ENCODE measurements around the gene ALDH1L1. TPM values are rescaled to one million over a fixed set of nuclear protein-coding genes. Genes with fewer than 3 reads are reported as not detected.
"Not testable (repeated sequence)": the region's sequence is repeated elsewhere in the genome, so short reads cannot be mapped to it uniquely, and the experiment has no call there.

The ALDH1L1 gene
- total RNA-seq, 1 donor from 2014 or later, result 105 TPM

DNA sequence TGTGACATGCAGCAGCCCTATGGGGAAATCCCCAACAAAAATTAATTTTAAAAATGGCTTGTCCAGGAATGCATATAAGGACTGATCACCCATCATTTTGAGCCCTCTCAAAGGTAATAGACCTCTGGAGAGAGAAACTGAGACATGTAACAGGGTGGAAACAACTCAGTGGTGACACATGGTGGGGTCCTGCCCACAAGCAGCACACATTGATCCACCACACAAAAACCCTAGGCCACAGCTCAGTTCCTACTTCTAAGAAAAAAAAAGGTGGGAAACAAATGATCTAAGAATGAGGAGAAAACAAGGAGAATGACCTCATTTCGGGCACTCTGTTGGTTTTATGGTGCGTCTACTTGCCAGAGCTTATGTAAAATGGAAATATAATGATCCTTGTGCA, 94.5 kb downstream of the ALDH1L1 start:
- no peak for DNase-seq (ENCODE audit: low spot score)

DNA sequence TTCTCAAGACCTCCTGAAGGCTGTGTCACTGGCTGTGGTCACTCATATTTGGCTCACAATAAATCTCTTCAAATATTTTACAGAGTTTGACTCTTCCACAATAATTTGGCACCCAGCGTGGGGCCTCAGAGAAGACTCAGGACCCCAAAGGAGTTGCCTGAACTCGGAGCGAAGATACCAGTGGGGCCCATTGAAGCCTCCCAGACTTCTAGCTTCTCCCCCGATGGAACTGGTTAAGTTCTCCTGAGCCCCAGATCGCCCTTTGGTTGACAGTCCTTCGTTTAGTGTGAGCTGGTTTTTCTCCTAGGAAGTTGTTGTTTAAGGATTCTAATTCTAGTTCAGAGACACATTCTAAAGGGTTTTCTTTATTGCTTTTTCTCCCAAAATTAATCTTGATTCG, 95.1 kb downstream of the ALDH1L1 start:
- DNase-seq (ENCODE audit: low spot score), result no peak

DNA sequence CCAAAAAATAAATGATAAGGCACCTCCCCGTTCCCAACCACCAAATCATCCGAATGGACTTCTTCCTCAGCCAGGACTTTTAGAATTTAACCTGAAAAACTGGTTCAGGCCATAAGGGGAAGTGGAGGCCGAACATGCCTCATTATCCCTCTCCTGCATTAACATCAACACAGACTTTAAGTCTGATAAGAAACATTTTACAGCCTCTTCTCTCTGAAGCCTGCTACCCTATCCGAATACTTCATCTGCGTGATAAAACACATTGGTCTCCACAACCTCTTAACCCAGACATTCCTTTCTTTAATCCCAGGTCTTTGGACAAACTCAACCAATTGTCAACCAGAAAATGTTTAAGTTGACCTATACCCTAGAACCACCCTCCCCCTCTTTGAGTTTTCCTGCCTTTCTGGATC, 95.6 kb downstream of the ALDH1L1 start:
- DNase-seq (ENCODE audit: low spot score), result no peak

DNA sequence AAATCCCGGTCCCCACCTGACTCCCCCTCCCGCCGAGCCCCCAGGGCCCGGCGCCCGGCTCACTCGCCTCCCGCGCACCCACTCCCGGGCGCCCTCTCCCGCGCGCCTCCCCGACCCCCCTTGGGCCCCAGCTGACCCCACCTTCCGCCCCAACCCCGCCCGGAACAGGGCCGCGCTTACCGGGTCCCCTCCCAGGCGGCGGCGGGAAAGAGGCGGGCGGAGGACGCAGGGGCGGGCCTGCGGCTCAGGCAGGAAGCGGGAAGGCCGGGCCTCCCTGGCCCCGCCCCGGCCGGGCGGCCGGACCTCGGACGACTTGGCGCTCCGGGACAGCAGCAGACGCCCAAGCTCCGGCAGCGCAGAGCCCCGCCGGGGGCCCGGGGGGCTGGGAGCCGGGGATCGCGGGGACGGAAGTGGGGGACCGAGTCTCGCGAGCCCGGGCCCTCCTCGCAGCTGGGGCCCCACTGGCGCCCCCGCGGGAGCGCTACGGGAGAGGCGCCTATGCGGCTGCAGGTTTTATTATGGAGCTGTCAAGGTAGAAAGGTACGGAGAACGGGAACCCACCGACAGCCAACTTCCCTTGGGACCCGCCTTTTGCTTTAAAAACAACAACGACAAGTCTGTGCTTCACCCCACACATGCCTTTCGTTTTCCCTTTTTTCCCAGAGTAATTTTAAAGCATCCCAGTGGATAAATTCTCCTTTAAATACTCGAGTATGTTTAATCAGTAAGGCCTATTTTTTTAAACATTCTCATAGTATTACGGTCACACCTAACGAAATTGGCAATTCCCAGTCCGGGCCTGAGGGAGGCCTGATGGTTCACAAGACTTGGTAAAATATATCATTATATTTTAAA, 96.2 kb downstream of the ALDH1L1 start, which contains the start of gene SLC41A3:
TSS of gene SLC41A3 (minus strand) at position 212 of the 855 bp plus-strand sequence. CDS start 15,905 bp downstream, outside the sequence.
- DNase-seq (ENCODE audit: low spot score), result peak; percentile 96

DNA sequence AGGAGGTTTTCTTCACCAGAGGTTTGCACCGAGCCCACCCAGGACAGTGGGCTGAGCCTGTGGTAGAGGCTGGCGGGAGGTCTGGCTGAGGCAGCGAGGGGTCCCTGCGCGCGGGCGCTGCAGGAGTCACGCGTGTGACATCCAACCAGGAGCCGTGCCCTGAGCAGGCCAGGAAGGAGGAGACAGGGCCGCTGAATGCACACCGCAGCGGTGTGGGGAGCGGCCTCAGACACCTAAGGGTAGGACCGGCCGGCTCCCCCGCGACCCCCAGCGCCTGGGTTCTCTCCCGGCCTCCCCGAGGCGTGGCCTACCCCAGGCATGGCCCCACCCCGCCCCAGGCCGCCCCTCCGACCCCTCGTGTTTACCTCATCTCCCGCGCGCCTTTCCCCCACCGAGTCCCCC, 96.9 kb downstream of the ALDH1L1 start:
- peak; percentile 90 for DNase-seq (ENCODE audit: low spot score)

DNA sequence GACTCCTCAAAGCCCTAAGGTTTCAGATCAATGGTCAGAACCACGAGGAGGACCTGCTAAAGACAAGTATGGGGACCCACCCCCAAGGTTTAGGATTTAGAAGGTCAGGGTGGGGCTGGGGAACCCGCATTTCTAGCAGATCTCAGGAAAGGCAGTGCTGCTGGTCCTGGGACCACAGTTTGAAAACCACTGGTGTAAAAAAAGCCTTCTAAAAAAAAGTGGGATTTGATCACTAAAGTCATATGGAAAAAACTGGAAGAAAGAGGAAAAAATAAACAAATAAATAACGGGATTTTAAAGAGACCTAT, 97.3 kb downstream of the ALDH1L1 start:
- DNase-seq (ENCODE audit: low spot score), result peak; percentile 59

DNA sequence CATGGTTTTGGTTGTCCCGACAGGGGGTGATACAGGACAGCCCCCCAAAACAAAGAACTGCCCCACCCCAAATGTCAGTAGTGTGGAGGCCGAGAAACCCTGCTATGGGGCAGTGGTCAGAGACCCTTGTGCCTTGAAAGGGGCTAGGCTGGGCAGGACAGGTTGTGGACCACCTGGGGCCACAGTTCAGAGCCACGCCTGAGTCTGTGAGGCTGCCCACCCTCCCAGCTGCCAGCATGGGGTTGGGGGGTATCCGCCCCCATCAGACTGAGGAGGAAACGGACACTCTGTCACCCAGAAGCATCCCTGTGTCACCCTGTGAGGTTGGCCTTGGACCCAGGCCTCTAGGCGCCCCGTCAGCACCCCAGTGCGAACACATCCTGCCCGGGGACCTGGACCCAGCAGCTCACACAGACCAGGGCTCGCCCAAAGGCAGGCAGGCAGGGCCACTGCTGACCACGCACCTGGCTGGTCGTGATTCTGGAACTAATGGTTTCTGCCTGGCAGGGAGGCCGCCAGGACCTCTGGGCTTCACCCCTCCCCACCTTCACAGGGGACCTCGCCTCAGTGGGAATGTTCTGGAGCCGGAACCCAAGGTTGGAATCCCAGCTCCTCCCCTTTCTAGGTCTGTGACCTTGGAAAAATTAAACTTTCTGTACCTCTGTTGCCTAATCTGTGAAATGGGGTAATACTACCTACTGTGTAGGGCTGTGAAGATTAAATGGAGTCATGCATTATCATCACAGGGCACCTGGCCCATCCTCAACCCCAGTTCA, 97.8 kb downstream of the ALDH1L1 start:
- no peak for DNase-seq (ENCODE audit: low spot score)

DNA sequence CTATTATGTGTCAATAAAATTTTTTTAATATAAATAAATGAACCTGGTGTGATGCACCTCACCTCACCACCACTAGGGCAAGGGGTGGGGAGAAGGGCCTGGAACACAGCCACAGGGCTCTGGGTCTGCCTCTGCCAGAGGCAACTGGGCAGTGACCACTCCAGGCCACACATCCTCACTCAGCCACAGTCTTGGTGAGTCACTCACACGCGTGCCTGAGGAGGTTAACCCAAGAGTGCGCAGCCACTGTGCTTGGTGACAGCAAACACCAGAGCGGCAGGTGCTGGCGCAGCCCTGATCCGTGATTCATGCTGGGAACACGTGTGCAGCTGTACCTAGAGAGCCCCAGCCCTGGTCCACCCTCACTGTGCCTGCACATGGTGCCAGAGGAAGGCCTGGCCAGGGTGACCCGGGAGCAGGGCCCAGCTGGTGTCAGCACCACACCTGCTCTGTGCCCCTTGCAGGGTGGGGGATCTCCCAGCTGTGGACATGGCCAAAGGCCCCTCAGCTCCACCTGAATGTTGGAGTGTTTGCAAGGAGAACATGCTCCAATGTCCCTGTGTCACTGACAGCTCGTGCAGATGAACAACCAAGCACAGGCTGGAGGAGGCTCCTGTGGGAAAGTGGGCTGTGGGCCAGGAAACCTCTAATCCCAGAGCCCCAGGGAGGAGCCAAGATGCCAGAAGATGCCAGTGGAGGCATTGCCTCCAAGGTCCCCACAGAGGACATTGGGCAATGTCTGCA, 98.6 kb downstream of the ALDH1L1 start:
- DNase-seq (ENCODE audit: low spot score), result no peak

DNA sequence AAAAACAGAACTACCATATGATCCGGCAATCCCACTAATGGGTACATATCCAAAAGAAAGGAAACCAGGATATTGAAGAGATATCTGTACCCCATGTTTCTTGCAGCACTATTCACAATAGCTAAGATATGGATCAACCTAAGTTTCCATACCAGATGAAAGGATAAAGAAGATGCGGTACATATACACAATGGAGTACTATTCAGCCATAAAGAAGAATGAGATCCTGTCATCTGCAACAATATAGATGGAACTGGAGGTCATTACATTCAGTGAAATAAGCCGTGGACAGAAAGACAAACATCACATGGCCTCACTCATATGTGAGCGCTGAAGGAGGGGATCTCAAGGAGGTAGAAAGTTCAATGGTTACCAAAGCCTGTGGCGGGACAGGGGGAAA, 99.4 kb downstream of the ALDH1L1 start:
- no peak for DNase-seq (ENCODE audit: low spot score)

DNA sequence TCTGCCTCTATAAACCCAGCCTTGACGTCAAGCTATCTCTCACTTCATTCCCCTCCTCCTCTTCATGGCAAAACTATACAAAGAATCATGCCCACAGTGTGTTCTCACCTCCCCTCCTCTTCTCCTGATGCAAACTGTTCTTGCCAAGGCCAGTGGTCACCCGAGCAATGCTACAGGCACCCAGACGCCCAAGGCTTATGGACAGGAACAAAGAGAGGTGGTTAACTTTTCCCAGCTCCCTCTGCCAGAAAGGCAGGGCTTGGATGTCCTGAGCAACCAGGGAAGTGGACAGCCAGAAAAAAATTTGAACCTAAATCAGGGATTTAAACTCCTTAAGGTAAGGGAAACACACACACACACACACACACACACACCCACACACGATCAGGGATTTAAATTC, 101.5 kb downstream of the ALDH1L1 start:
- DNase-seq (ENCODE audit: low spot score), result no peak

DNA sequence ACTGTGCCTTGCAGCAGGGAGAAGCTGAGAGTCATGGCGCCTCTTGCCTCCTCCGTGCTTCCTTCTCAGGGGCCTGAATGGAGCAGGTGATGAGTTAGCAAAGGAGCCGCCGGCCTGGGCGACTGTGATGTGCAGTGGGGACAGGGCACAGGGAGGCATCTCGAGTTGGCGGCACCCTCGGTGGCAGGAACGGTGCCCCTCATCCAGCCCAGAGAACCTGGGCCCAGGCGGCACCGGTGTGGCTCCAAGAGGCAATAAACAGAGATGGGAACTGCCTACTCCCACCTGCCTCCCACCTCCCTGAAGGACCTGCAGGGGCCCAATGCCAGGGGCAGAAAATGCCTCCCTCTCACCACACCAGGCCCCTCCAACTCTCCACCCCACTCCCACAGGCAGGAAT, 102.6 kb downstream of the ALDH1L1 start:
- no peak for DNase-seq (ENCODE audit: low spot score)

DNA sequence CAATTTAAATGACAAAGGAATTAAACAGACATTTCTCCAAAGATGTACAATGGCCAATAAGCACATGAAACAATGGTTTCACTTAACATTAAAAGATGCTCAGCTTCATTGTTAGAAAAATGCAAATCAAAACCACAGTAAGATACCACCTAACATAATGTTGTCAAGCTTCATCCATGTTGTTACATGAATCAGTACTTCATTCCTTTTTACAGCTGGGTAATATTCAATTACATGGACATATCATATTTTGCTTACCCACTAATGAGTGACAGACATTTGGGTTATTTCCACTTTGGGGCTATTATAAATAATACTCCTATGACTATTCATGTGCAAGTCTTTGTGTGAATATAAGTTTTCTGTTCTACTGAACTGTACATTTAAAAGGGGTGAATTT, 104.2 kb downstream of the ALDH1L1 start:
- no peak for DNase-seq (ENCODE audit: low spot score)

DNA sequence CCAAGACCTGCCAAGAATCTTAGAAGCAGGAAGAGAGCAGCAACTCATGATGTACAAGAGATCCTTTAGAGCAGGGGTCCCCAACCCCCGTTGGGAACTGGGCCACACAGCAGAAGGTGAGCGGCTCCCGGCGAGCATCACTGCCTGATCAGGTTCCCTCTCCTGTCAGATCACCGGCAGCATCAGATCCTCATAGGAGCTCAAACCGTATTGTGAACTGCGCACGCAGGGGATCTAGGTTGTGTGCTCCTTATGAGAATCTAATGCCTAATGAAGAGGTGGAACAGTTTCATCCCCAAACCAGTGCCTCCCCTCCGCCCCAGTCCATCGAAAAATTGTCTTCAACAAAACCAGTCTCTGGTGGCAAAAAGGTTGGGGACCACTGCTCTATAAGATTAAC, 110.2 kb downstream of the ALDH1L1 start:
- DNase-seq (ENCODE audit: low spot score), result no peak

DNA sequence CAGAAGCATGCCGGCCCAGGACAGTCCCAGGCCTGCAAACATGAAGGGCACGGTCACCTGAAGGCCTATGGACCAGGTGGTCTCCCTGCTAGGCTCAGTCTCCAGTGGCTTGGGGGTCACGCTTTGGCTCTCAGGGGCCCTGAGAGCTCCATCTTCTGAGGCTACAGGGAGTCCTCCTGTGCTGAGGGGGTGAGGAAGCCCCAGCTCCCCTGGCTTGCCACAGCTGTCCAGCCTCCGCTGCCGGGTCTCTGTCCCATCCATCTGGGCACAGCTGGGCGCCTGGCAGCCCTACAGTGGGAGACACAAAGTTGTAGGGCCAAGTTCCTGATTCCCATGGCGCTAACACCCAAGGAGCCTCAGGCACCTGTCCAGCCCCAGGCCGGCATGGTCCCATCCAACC, 112.4 kb downstream of the ALDH1L1 start:
- DNase-seq (ENCODE audit: low spot score), result peak; percentile 73

DNA sequence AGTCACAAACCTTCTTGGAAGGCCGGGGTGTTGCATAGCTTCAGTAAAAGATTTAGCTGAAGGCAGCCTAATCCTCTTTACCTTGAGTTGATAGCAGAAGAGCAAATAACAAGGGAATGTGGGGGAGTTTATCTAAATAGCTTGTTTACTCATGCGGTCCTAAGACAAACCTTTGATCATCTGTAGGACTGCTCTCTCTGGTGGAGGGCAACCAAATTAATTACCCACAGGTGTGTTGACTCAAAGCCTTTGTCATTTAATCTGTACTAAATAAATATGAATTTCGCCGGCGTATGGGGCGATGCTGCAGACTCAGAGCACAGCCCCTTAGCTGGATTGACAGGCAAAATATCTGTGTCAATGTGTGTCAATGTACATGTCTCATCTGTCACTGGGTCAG, 113.7 kb downstream of the ALDH1L1 start:
- not testable (repeated sequence) for DNase-seq (ENCODE audit: low spot score)

DNA sequence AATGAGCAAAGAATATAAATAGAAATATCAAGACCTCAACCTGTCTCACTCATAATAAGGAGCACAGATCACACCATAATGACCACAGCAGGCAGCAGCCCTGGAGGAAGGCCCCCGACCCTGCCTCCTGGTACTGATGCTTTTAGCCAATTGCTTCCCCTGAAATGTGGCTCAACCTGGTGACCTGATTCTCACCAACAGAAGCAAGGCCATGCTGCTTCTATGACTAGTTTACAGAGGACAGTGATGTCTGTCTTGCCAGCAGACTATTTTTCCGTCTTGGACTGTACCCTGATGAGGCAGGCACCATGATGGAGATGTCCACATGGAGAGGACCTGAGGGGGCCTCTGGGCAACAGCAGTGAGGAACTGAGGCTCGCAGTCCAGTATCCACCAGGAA, 114.5 kb downstream of the ALDH1L1 start:
- DNase-seq (ENCODE audit: low spot score), result peak; percentile 73

DNA sequence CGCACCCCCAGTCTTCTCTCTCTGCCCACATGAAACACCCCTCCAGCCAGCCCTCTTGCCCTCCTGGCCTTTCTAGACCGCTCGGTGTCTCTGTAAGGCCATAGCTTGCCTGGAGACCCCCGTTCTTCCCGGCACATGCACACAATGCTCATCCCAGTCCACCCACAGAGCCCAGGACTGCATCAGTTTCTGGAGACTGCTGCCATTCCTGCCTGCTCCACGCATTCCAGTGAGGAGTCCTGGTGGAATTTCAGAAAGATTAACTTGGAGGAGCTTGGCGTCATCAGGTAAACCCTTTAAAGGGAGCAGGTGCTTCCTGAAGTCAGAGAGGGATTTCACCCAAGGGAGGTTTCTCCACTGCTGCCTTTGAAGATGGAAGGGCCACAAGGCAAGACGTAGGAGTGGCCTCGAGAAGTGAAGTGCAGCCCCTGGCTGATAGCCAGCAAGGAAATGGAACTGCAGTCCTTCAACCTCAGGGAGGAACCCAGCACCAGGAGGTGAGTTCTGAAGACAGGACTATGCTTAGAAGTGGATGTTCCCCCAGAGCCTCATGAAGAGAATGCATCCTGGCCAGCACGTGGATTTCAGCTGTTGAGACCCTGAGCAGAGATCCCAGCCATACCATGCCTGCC, 115.6 kb downstream of the ALDH1L1 start:
- peak; percentile 69 for DNase-seq (ENCODE audit: low spot score)

DNA sequence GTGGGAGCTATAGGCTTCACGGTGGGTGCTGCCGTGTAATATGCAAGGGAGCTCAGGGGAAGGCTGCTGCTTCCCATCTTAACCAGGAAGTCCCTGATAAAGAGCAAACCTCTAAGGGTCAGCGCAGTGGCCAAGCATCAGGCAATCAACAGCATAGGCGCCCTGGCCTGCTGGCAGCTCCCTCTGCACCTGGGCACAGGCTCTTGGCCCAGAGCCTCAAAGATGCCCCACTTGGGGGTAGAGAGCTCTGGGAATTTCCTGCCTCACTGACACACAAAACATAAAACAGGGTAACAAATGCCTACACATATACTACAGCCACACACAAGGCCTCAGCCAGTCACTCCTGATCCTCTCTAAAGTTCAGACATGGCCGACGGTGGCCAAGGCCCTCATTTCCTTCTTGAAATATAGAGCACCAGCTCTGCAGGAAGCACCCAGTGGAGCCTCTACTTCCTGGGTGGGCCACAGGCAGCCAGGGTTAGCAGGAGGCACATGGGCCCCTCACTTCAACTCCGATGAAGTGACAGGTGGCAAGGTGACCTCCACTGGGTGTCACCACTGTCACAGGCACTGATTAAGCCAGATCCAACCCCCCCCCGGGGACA, 116.9 kb downstream of the ALDH1L1 start:
- DNase-seq (ENCODE audit: low spot score), result no peak

DNA sequence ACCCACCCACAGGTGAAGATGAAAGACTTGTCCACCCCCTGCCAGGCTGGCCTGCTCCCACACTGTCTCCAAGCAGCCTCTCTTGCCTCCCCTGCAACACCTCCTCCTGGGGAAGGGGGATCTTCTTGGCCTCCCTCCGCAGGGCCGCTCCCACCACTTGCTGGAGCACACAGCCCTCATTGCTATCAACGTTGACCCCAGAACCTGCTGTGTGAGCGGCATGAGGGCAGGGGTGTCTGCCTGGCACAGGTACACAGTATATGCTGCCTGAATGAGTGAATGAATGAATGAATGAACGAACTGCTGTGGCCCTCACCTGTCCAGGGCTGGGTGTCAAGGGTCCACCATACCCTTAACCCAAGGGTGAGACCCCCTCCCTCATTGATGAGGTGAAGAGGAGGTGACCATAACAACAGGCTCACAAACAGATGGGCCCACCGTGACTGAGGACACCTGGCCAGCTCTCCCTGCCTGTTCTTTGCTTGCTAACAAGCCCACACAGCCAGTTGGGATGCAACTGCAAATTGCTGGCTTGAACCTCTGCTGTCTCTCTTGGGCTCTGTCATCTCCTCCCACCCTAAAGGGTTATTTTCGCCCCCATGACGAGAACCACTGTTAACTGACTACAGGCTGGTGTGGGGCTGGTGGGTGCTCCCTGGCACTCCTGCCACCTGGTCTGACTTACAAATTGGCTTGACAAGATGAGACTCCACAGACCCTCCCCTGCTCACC, 118.9 kb downstream of the ALDH1L1 start:
- DNase-seq (ENCODE audit: low spot score), result peak; percentile 74

DNA sequence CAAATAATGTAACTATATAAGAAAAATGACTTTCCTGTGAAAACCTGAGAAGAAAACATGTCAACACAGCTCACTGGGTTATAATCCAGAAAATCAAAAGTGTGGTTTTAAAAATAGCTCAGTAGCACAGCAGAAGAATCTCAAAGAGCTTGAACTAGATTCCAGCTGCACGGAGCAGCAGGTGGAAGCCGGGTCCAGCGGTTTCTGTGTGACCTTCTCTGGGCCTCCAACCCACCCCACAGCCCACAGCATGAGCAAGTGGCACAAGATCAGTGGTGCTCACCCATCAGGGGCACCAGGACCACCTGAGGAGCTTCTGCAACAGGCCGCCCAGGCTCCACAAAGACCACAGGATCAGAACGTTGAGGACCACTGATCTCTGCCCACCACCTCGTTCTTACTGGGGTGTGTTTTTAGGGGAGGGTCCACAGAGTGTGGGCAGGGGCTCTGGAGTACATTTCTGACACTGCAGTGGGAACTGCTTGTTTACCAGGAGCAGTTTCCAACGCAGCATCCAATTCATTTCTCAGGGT, 119.7 kb downstream of the ALDH1L1 start:
- DNase-seq (ENCODE audit: low spot score), result peak; percentile 59

Data from mesenteric fat pad (tissue), 1 donor.